NB4 (cell line): ENCODE measurements around the gene HERC4.

Source experiments
- DNase-seq: peaks from one replicate; pipeline ENCODE4 v3.0.0; 2010; ENCODE audit warnings: low read depth
- H3K4me3 ChIP-seq: one replicate; pipeline ENCODE4 v1.5.1; 2011; ENCODE audit warnings: mild to moderate bottlenecking, low read depth, low read length, moderate library complexity
- MAX ChIP-seq: IDR thresholded peaks from 2 replicates; pipeline ENCODE4 v1.6.1; 2011; ENCODE audit warnings: low read depth, low read length
- MYC ChIP-seq: IDR thresholded peaks from 2 replicates; pipeline ENCODE4 v1.6.1; 2011; ENCODE audit warnings: low read depth, low read length
- POLR2A ChIP-seq: IDR thresholded peaks from 2 replicates; pipeline ENCODE4 v1.6.1; 2011; ENCODE audit warnings: mild to moderate bottlenecking; ENCODE audit not compliant: insufficient read length; ENCODE audit errors: extremely low read depth
- TF ChIP-seq, protein P1 (sequence below): IDR thresholded peaks from one replicate; pipeline ENCODE4 v1.5.1; 2012; ENCODE audit warnings: low read depth, low read length

HERC4 gene

GRCh38 chr10:67926951-67927350 lies 148.1 kb downstream of the HERC4 start:
- TF ChIP-seq MAX (no peak), POLR2A (no peak), MYC (no peak)
- TF ChIP-seq, protein P1, sequence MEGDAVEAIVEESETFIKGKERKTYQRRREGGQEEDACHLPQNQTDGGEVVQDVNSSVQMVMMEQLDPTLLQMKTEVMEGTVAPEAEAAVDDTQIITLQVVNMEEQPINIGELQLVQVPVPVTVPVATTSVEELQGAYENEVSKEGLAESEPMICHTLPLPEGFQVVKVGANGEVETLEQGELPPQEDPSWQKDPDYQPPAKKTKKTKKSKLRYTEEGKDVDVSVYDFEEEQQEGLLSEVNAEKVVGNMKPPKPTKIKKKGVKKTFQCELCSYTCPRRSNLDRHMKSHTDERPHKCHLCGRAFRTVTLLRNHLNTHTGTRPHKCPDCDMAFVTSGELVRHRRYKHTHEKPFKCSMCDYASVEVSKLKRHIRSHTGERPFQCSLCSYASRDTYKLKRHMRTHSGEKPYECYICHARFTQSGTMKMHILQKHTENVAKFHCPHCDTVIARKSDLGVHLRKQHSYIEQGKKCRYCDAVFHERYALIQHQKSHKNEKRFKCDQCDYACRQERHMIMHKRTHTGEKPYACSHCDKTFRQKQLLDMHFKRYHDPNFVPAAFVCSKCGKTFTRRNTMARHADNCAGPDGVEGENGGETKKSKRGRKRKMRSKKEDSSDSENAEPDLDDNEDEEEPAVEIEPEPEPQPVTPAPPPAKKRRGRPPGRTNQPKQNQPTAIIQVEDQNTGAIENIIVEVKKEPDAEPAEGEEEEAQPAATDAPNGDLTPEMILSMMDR, result no peak
- DNase-seq, result no peak
- no peak overlapping the region for H3K4me3 ChIP-seq

DNA sequence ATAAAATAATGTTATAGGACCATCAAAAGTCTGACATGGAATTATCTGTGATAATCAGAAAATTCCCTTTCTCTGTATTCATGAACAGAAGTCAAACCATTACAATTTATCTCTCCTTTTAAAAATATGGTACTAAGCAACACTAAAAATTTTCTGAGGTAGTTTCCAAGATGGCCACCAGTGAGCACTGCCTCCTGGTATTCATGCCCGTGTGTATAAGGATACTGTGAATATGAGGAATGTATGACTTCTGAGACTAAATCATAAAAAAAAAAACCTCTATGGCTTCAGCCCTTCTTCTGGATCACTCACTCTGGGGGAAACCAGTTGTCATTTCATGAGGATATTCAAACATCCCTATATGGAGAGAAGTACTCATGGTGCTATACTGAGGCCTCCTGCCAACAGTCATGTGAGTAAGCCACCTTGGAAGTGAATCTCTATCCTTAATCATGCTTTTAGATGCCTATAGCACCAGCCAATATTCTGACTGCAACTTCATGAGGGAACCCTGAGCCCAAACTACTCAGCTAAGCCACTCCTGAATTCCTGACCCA lies 149.6 kb downstream of the HERC4 start:
- TF ChIP-seq POLR2A (no peak), MYC (no peak), MAX (no peak)
- TF ChIP-seq, protein P1, result no peak
- DNase-seq, result no peak
- H3K4me3 ChIP-seq, result no peak overlapping the region

GRCh38 chr10:67924136-67924535 lies 150.9 kb downstream of the HERC4 start:
- no peak for DNase-seq
- no peak overlapping the region for H3K4me3 ChIP-seq
- TF ChIP-seq, protein P1, result no peak
- TF ChIP-seq MAX, result no peak
- TF ChIP-seq MYC, result no peak
- TF ChIP-seq POLR2A, result no peak

GRCh38 chr10:67923551-67923950 lies 151.5 kb downstream of the HERC4 start:
- TF ChIP-seq, protein P1, result no peak
- TF ChIP-seq MAX (no peak), POLR2A (no peak), MYC (no peak)
- H3K4me3 ChIP-seq, result no peak overlapping the region
- DNase-seq, result no peak

DNA sequence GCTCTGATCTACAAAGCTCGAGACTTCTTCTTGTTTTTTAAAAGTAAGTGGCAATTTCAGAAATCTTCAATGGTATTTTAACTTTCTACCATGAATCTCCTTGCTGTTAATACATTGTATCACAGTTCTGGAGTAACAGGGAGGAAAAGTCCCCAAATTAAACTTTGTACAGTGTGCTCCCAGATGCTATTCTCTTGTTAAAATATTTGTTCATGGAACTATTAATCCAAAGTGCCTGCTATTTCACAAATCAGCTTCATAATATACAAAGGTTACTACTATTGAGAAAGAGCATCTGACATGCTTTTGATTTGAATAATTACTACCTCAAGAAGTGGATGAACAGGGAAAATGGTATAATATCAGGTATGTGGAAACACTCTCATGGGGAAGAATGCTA lies 154.0 kb downstream of the HERC4 start:
- no peak overlapping the region for H3K4me3 ChIP-seq
- TF ChIP-seq, protein P1, result no peak
- TF ChIP-seq MAX, result no peak
- no peak for DNase-seq

DNA sequence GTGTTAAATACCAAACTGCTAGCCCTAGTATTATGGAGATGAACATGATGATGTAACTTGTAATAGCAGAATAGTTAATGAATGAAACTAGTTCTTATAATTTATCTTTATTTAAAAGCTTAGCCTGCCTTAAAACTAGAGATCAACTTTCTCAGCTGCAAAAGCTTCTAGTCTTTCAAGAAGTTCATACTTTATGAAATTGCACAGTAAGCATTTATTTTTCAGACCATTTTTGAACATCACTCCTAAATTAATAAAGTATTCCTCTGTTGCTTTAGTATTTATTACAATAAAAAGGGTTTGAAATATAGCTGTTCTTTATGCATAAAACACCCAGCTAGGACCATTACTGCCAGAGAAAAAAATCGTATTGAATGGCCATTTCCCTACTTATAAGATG lies 157.4 kb downstream of the HERC4 start:
- TF ChIP-seq, protein P1, result no peak
- TF ChIP-seq MYC (no peak), MAX (no peak), POLR2A (no peak)
- H3K4me3 ChIP-seq, result no peak overlapping the region
- DNase-seq, result no peak
